Measurements from ENCODE around the gene SERPIND1. TPM values are rescaled to one million over a fixed set of nuclear protein-coding genes. Genes with fewer than 3 reads are reported as not detected.

The SERPIND1 gene
- total RNA-seq, 1 donor from 2014 or later, result not detected

DNA sequence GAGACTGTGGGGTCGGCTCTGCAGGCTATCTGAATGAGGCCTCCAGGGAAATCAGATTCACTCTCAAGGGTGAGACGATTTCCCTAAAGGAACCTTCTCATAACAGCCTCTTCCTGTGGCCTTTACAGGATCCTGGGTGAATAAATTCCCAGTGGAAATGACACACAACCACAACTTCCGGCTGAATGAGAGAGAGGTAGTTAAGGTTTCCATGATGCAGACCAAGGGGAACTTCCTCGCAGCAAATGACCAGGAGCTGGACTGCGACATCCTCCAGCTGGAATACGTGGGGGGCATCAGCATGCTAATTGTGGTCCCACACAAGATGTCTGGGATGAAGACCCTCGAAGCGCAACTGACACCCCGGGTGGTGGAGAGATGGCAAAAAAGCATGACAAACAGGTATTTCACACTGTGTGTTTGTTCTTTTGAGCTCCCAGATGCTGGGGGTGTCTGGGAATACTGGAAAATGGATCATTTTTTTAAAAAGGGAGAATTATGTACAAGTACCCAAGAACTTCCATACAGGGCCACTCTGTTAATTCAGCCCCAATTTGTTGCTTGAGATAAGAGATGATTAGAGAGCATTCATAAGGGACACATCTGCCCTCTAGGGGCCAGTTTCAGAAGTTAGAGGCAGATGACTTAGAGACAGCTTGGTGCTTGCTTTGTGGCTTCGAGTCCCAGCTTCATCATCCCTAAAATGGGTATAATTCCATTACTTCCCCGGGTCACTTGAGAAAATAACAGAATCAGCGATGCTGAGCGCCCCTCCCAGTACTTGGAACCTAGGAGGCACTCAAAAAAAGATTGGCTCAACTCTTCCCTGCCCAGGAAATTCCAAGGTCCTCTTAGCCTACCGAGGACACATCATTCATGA is 10.2 kb downstream of the SERPIND1 start:
- peaks cover 35 to 46% of the 10 kb centered on the region in 2 donors for H3K36me3 ChIP-seq
- no peaks in the 10 kb centered on the region for H3K27me3 ChIP-seq
- H3K9me3 ChIP-seq, result no peaks in the 10 kb centered on the region
- no peak overlapping the region for H3K27ac ChIP-seq
- intact Hi-C loops (cut with DNase I), result no loop called here
- DNase-seq (ENCODE audit: low spot score in 2 of 2), result no peak
- no peak overlapping the region for H3K4me3 ChIP-seq
- no peaks in the 10 kb centered on the region for H3K4me1 ChIP-seq
- TF ChIP-seq CTCF (IDR thresholded peaks at IDR 0.05), result peak; percentile 30 to 52 (median 31)

DNA sequence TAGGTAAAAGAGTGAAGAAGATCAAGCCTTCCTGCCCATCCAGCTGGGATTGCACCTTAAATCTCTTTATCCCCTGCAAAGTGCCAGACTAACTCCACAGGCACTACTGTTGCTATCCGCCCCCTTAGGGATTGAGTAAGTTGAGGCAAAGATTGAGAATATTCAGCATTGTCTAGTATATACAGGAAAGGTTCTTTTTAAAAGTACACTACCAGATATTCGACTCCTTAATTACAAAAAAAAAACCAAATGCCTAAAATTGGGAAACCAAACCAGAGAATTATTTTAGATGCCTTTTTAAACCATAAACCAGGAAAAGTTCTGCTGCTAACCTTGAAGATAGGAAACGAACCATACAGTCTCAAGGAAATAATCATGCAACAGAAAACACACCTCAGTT is 11.5 kb downstream of the SERPIND1 start:
- Histone ChIP-seq H3K9me3 (no peaks in the 10 kb centered on the region), H3K4me3 (no peak overlapping the region), H3K4me1 (no peaks in the 10 kb centered on the region), H3K36me3 (peaks cover 39 to 44% of the 10 kb centered on the region in 2 donors), H3K27me3 (no peaks in the 10 kb centered on the region), H3K27ac (no peak overlapping the region)
- DNase-seq (ENCODE audit: low spot score in 2 of 2), result no peak
- intact Hi-C loops (cut with DNase I), result no loop called here
- TF ChIP-seq CTCF (IDR thresholded peaks at IDR 0.05), result no peak

- no peaks in the 10 kb centered on the region for H3K9me3 ChIP-seq
- no peak overlapping the region for H3K4me3 ChIP-seq
- no peaks in the 10 kb centered on the region for H3K27me3 ChIP-seq
- no peak for DNase-seq (ENCODE audit: low spot score in 2 of 2)
- intact Hi-C loops (cut with DNase I), result no loop called here
- no peaks in the 10 kb centered on the region for H3K4me1 ChIP-seq
- no peak overlapping the region for H3K27ac ChIP-seq
- peaks cover 42 to 43% of the 10 kb centered on the region in 2 donors for H3K36me3 ChIP-seq
- no peak for TF ChIP-seq CTCF (IDR thresholded peaks at IDR 0.05)
Measured at GRCh38 chr22:20786048-20786447, 12.1 kb downstream of the SERPIND1 start.

GRCh38 chr22:20786536-20786979 is 12.6 kb downstream of the SERPIND1 start:
- no peak for DNase-seq (ENCODE audit: low spot score in 2 of 2)
- intact Hi-C loops (cut with DNase I), result no loop called here
- Histone ChIP-seq H3K4me1 (no peaks in the 10 kb centered on the region), H3K36me3 (peaks cover 38 to 47% of the 10 kb centered on the region in 2 donors), H3K27ac (no peak overlapping the region), H3K27me3 (no peaks in the 10 kb centered on the region), H3K9me3 (no peaks in the 10 kb centered on the region), H3K4me3 (no peak overlapping the region)
- TF ChIP-seq CTCF (IDR thresholded peaks at IDR 0.05), result no peak

DNA sequence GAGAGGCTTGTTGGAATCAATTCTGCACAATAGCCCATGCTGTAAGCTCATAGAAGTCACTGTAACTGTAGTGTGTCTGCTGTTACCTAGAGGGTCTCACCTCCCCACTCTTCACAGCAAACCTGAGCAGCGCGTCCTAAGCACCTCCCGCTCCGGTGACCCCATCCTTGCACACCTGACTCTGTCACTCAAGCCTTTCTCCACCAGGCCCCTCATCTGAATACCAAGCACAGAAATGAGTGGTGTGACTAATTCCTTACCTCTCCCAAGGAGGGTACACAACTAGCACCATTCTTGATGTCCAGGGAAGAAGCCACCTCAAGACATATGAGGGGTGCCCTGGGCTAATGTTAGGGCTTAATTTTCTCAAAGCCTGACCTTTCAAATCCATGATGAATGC is 13.3 kb downstream of the SERPIND1 start:
- Histone ChIP-seq H3K36me3 (peaks cover 44 to 52% of the 10 kb centered on the region in 2 donors), H3K4me1 (no peaks in the 10 kb centered on the region), H3K27ac (no peak overlapping the region), H3K27me3 (no peaks in the 10 kb centered on the region), H3K4me3 (no peak overlapping the region), H3K9me3 (no peaks in the 10 kb centered on the region)
- intact Hi-C loops (cut with DNase I), result no loop called here
- no peak for DNase-seq (ENCODE audit: low spot score in 2 of 2)
- TF ChIP-seq CTCF (IDR thresholded peaks at IDR 0.05), result no peak
